GM18951 (cell line): ENCODE data around the gene CIB4.

Source experiments
- POLR2A ChIP-seq: IDR thresholded peaks from 4 replicates; pipeline ENCODE4 v1.6.1; 2011; ENCODE audit warnings: mild to moderate bottlenecking; ENCODE audit not compliant: insufficient read length, insufficient read depth; ENCODE audit errors: extremely low read depth
- in situ Hi-C: fragments of 300-500 bp; cut with MboI; formaldehyde crosslinking; loops from one replicate; pipeline ENCODE4 v1.12.0; 2022; ENCODE audit warnings: low sequenced_read_pairs, mixed read lengths, inconsistent platforms; ENCODE audit not compliant: unreplicated experiment

CIB4 gene

DNA sequence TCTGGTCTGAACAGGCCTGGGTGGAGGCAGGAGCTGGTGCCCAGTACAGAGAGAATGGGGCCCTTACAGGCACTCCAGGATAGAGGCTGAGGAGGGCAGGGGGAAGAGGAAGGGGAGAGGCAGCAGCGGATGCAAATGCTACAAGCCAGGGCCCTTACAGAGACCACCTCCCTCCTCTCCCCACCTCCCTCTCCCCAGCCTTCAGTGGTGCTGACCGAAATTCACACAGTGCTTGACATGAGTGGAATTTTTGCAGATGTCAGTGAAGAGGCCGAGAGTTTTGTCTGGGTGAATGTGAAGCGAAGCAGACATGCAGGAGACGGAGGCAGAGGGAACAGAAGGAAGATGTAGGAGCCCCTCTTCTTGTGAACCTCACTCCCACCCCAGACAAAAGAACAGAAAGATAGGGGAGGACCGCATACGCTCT is 31.9 kb downstream of the CIB4 start:
- no peak for TF ChIP-seq POLR2A
- in situ Hi-C loops: loop anchor here (10.0 kb wide), 1 partner anchor 136 kb away; no protein-coding TSS in a partner anchor

DNA sequence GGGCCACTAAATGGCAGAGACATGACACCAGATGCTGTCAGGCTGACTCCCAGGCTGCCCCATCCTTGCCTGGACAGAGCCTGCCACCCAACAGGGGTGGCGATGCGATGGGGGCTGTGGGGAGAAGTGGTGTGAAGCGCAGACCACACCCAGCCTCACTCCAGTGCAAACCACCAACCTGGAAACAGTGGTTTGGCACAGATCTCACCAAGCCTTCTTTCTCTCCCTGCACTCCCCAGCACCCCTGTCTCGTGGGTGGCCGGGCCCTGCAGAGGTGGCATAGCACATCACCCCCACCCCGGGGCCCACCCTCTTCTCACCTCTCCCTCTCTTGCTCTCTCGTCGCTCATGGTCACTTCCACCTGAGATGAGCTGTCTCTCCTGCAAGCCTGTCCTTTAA is 32.6 kb downstream of the CIB4 start:
- TF ChIP-seq POLR2A: no peak
- in situ Hi-C loops: loop anchor here (10.0 kb wide), 1 partner anchor 136 kb away; no protein-coding TSS in a partner anchor

- in situ Hi-C loops: loop anchor here (10.0 kb wide), 1 partner anchor 137 kb away; no protein-coding TSS in a partner anchor
- TF ChIP-seq POLR2A: no peak
These were observed 33.5 kb downstream of the CIB4 start for GRCh38 chr2:26607698-26608097.

DNA sequence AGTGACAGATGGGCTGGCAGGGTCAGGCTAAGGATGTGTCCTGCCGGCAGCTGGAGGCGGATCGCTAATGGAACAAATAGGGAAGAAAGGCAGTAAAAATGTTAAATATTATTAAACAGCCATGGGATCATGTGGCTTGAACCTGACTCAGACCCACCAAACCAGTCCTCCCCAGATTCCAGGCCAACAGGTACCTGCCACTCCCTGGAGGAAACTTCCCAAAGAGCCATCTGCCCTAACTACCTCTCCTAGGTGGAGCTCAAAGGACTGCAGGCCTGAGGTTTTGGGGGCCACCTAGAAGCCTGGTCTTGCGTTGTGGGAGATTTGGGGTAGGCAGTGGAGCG is 34.3 kb downstream of the CIB4 start:
- TF ChIP-seq POLR2A: no peak
- in situ Hi-C loops: loop anchor here (10.0 kb wide), 1 partner anchor 138 kb away; no protein-coding TSS in a partner anchor

- in situ Hi-C loops: loop anchor here (10.0 kb wide), 1 partner anchor 139 kb away; no protein-coding TSS in a partner anchor
- no peak for TF ChIP-seq POLR2A
These were observed 34.9 kb downstream of the CIB4 start for GRCh38 chr2:26605999-26606846.

GRCh38 chr2:26605195-26605998 is 35.8 kb downstream of the CIB4 start:
- TF ChIP-seq POLR2A: no peak
- in situ Hi-C loops: loop anchor here (10.0 kb wide), 1 partner anchor 139 kb away; no protein-coding TSS in a partner anchor

- in situ Hi-C loops: loop anchor here (10.0 kb wide), 1 partner anchor 142 kb away; no protein-coding TSS in a partner anchor
- TF ChIP-seq POLR2A: no peak
These were observed 38.6 kb downstream of the CIB4 start for GRCh38 chr2:26602575-26602974.

DNA sequence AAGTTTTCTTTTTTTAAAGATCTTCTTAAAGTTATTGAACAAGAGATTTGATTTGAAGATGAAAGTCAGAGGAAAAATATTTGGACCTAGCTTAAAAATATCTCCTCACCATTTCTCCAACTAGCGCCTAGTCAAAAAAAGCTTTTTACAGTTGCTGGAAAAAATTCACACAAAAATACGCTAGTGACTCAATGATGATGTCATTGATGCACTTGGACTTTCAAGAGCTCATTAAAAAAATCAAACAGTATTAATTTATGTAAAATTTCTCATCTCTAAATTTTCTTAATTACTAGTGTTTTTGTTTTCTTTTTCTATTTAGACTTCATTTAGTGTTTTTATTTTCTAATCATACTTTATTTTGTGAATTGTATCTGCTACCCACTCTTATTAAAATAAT is 41.8 kb downstream of the CIB4 start:
- TF ChIP-seq POLR2A: no peak
- in situ Hi-C loops: no loop called here

- no peak for TF ChIP-seq POLR2A
- in situ Hi-C loops: no loop called here
These were observed 42.2 kb downstream of the CIB4 start for GRCh38 chr2:26598996-26599373.

DNA sequence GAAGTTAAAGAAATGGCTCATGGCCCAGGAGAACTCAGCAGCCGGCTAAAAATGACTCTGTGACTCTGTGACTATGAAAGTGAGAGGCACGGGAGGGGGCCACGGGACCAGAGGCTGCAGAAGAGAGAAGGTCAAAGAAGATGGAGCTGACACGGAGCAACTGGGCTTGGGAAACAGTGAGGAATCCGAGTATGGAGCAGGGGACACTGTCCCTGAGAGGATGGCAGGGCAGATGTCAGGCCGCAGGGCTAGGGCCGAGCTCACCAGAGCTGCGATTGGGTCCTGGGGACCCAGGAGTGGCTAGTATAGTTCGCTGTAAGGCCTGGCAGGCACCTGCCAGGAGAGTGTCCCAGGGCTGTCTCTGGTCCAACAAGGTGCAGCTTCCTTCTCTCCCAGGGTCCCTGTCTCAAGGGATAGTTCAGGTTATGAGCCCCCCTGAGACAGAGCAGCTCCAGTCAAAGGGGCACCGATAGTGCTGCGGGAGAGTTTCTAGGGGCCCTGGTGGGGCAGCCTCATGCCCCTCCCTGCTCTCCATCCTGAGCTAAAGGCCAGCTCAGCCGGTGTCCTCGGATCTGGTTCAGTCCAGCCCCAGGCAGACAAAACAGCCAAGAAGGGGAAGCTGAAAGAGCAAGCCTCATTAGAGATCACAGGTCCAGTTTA is 42.7 kb downstream of the CIB4 start:
- in situ Hi-C loops: no loop called here
- no peak for TF ChIP-seq POLR2A

DNA sequence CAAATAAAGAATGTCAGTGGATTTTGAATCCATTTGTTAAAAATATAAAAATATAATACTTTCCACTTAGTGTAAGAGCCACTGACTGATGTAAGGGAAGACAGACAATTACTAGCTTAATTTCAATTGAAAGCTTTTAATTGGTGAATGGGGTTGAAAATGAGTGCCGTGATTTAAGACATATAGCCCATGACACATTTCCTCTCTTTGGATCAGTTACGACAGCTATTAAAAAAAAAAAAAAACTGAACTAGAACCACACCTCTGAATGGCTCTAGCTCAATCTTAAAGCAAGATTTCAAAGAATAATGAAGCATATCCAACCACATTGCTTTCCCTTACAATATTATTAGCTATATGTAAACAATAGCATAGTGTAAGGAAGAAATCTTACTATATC is 44.0 kb downstream of the CIB4 start:
- TF ChIP-seq POLR2A: no peak
- in situ Hi-C loops: no loop called here

- in situ Hi-C loops: no loop called here
- no peak for TF ChIP-seq POLR2A
These were observed 46.0 kb downstream of the CIB4 start for GRCh38 chr2:26595146-26595545.

DNA sequence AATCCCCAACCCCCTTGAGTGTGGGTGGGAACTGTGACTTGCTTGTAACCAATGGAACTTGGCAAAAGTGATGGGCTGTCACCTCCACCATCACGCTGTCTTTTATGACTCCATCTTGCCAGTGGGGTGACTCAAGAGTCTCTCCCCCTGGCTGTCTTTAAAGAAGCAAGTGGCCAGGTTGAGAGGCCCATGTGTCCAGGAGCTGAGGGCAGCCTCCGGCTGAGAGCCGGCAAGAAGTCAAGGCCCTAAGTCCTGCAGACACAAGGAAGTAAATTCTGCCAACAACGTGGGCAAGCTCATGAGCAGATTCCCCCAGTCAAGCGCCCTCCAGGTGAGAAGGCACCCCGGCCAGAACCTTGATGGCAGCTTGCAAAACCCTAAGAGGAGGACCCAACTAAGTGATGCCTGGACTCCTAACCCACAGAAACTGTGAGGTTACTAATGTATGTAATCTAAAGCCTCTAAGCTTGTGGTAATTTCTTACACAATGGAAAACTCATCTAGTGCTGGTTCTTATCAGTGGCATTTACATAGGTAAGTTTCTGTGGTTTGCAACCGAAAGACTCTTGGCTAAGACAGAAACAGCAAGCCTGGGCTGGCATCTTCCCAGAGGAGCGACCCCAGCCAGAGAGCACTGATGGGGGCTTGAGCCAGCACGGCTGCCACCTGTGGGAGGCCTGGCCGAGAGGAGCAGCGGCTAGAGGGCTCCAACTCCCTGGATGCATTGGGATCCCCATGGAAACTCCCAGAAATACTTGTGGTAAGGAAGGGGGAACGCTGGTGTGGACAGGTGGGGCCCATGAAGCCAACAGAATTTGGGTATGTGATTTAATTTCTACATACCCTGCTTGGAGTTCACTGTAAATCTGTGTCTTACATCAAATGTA is 49.3 kb downstream of the CIB4 start:
- no peak for TF ChIP-seq POLR2A
- in situ Hi-C loops: no loop called here
